Panc1 (cell line): Measurements from ENCODE around the gene ANKLE1. TPM values are rescaled to one million over a fixed set of nuclear protein-coding genes. Genes with fewer than 3 reads are reported as not detected.

Experiments
- ATAC-seq: fragments of 200-7000 bp; cut with Tn5 transposase; 2 replicates; pipeline ENCODE4 v1.9.1; 2020; ENCODE audit warnings: mild to moderate bottlenecking, moderate library complexity
- BruUV-seq: library from RNA; stranded (reverse); fragments of 400-500 nt; replicated peaks from 2 replicates; lab custom pipeline; 2021; lab: Mats Ljungman, UMichigan
- CTCF ChIA-PET: fragments of 300-600 bp; sonication (Branson Sonifier 250); formaldehyde crosslinking; loops from one replicate; lab custom pipeline; 2022; ENCODE audit warnings: antibody characterized with exemption; lab: Charles Lee
- POLR2A ChIA-PET: fragments of 300-600 bp; sonication (Branson Sonifier 250); formaldehyde crosslinking; loops from one replicate; lab custom pipeline; 2022; ENCODE audit warnings: antibody characterized with exemption; lab: Charles Lee
- DNase-seq: peaks from one replicate; pipeline ENCODE4 v3.0.0-alpha.2; 2010; ENCODE audit warnings: low read depth, low spot score
- H3K27ac ChIP-seq: 2 replicates; pipeline ENCODE4 v1.5.1; 2011; ENCODE audit warnings: mild to moderate bottlenecking, low read length, inconsistent platforms
- H3K27me3 ChIP-seq: fragments of 200-500 bp; sonication (Bioruptor generic); 2 replicates; pipeline ENCODE4 v1.6.0; 2014; ENCODE audit warnings: low read length, inconsistent platforms; ENCODE audit not compliant: control insufficient read depth, insufficient read depth
- H3K36me3 ChIP-seq: fragments of 200-500 bp; sonication (Bioruptor generic); 2 replicates; pipeline ENCODE4 v1.5.1; 2014; ENCODE audit warnings: inconsistent platforms, mild to moderate bottlenecking, low read length, moderate library complexity; ENCODE audit not compliant: control insufficient read depth, insufficient read depth
- H3K4me1 ChIP-seq: 2 replicates; pipeline ENCODE4 v1.5.1; 2011; ENCODE audit warnings: inconsistent platforms, mild to moderate bottlenecking, low read length, moderate library complexity; ENCODE audit not compliant: control insufficient read depth, insufficient read depth
- H3K4me3 ChIP-seq, 2 experiments: 2 replicates each; pipeline ENCODE4 v1.5.1; 2011 to 2012; ENCODE audit warnings: low read depth in 2 of 2, low read length in 2 of 2, mild to moderate bottlenecking in 2 of 2, inconsistent platforms in 1 of 2, moderate library complexity in 1 of 2
- H3K9me3 ChIP-seq: fragments of 200-500 bp; sonication (Bioruptor generic); 2 replicates; pipeline ENCODE4 v1.5.1; 2014; ENCODE audit warnings: low read depth, mild to moderate bottlenecking, inconsistent platforms, low read length, moderate library complexity; ENCODE audit not compliant: control insufficient read depth, insufficient read depth
- POLR2AphosphoS5 ChIP-seq: IDR thresholded peaks from 2 replicates; pipeline ENCODE4 v1.6.1; 2012; ENCODE audit warnings: mild to moderate bottlenecking, low read depth, low read length, moderate library complexity
- SIN3A ChIP-seq: IDR thresholded peaks from 2 replicates; pipeline ENCODE4 v1.6.1; 2012; ENCODE audit warnings: low read depth, mild to moderate bottlenecking, low read length, moderate library complexity, borderline replicate concordance; ENCODE audit not compliant: insufficient read depth
- TCF7L2 ChIP-seq: IDR thresholded peaks from 2 replicates; pipeline ENCODE4 v1.6.1; 2011; ENCODE audit warnings: mild to moderate bottlenecking, low read depth, low read length, inconsistent platforms
- in situ Hi-C: cut with HindIII; loops from 2 replicates; pipeline ENCODE4 v1.10.0; 2016; ENCODE audit warnings: low sequenced_read_pairs, low pct_unique_long_range_greater_than_20kb
- intact Hi-C: fragments of 100-400 bp; cut with micrococcal nuclease; formaldehyde crosslinking; loops from one replicate; pipeline ENCODE4 v1.10.0; 2022; ENCODE audit not compliant: unreplicated experiment
- total RNA-seq: library from RNA; stranded (reverse); gene quantifications from one replicate; pipeline ENCODE4 v1.2.1, GENCODE V29; 2021; ENCODE audit not compliant: unreplicated experiment
- TF ChIP-seq, protein P1 (sequence below): fragments of 450-650 bp; IDR thresholded peaks from 2 replicates; pipeline ENCODE4 v1.5.1; 2017; ENCODE audit warnings: mild to moderate bottlenecking
- TF ChIP-seq, protein P2 (sequence below), 2 experiments: IDR thresholded peaks; 2 replicates each; pipeline ENCODE4 v1.6.1; 2011 to 2012; ENCODE audit warnings: low read depth in 2 of 2, control low read depth in 1 of 2, low read length in 1 of 2, mild to moderate bottlenecking in 1 of 2, moderate library complexity in 1 of 2; ENCODE audit not compliant: insufficient read depth in 1 of 2

The ANKLE1 gene
- total RNA-seq, 1 experiment from 2014 or later = 1.1 TPM

DNA sequence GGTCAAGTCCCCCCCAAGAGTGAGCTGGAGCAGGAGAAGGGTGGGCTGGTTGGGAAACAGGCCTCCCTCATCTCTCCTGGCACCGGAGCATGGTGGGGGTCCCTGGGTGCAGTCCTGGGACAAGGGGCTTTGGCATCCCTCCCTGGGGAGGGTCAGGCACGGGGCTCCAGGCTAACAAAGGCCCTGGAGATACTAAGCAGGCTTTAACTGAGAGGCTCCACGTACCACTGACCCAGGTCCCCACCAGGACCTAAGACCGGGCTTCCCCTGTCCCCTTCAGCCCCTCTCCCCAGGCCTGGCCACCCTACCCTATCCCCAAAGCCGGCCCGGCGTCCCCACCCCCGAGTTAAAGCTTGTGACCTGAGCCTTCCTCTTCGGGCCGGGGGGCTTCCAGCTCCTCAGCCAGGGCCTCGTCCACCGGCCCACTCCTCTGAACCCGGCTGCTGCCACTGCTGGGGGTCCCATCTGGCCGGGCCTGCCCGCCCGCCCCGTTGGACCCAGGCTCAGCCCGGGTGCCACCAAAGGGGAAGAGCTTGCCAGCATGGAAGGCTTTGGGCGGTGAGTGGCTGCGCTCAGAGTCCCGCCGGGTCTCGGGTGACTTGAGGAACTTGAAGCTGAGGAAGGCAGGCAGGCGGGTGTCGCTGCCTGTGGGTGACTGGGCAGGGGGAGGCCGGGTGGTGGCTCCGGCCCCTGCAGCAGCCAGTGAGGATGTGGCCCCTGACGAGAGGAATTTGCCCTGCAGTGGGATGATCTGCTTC is 42.8 kb downstream of the ANKLE1 start:
- H3K4me3 ChIP-seq = no peak overlapping the region
- no peaks in the 10 kb centered on the region for H3K9me3 ChIP-seq
- no peak overlapping the region for H3K27ac ChIP-seq
- no peaks in the 10 kb centered on the region for H3K4me1 ChIP-seq
- TF ChIP-seq, protein P1, sequence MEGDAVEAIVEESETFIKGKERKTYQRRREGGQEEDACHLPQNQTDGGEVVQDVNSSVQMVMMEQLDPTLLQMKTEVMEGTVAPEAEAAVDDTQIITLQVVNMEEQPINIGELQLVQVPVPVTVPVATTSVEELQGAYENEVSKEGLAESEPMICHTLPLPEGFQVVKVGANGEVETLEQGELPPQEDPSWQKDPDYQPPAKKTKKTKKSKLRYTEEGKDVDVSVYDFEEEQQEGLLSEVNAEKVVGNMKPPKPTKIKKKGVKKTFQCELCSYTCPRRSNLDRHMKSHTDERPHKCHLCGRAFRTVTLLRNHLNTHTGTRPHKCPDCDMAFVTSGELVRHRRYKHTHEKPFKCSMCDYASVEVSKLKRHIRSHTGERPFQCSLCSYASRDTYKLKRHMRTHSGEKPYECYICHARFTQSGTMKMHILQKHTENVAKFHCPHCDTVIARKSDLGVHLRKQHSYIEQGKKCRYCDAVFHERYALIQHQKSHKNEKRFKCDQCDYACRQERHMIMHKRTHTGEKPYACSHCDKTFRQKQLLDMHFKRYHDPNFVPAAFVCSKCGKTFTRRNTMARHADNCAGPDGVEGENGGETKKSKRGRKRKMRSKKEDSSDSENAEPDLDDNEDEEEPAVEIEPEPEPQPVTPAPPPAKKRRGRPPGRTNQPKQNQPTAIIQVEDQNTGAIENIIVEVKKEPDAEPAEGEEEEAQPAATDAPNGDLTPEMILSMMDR = no peak
- TF ChIP-seq TCF7L2 (no peak), POLR2AphosphoS5 (no peak), SIN3A (no peak)
- TF ChIP-seq, protein P2, sequence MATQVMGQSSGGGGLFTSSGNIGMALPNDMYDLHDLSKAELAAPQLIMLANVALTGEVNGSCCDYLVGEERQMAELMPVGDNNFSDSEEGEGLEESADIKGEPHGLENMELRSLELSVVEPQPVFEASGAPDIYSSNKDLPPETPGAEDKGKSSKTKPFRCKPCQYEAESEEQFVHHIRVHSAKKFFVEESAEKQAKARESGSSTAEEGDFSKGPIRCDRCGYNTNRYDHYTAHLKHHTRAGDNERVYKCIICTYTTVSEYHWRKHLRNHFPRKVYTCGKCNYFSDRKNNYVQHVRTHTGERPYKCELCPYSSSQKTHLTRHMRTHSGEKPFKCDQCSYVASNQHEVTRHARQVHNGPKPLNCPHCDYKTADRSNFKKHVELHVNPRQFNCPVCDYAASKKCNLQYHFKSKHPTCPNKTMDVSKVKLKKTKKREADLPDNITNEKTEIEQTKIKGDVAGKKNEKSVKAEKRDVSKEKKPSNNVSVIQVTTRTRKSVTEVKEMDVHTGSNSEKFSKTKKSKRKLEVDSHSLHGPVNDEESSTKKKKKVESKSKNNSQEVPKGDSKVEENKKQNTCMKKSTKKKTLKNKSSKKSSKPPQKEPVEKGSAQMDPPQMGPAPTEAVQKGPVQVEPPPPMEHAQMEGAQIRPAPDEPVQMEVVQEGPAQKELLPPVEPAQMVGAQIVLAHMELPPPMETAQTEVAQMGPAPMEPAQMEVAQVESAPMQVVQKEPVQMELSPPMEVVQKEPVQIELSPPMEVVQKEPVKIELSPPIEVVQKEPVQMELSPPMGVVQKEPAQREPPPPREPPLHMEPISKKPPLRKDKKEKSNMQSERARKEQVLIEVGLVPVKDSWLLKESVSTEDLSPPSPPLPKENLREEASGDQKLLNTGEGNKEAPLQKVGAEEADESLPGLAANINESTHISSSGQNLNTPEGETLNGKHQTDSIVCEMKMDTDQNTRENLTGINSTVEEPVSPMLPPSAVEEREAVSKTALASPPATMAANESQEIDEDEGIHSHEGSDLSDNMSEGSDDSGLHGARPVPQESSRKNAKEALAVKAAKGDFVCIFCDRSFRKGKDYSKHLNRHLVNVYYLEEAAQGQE (IDR thresholded peaks at IDR 0.05; ENCODE audit: insufficient read depth in 1 of 2, low read depth in 2 of 2, low read length in 1 of 2) = no peak
- in situ Hi-C loops (no loop called here), intact Hi-C loops (no loop called here)
- no peaks in the 10 kb centered on the region for H3K27me3 ChIP-seq
- ChIA-PET POLR2A (no interaction called here), CTCF (no interaction called here)
- BruUV-seq = no TSS peak
- DNase-seq = no peak
- ATAC-seq = no peak
- H3K36me3 ChIP-seq = no peaks in the 10 kb centered on the region; the same call in 1 of the 2 replicates

DNA sequence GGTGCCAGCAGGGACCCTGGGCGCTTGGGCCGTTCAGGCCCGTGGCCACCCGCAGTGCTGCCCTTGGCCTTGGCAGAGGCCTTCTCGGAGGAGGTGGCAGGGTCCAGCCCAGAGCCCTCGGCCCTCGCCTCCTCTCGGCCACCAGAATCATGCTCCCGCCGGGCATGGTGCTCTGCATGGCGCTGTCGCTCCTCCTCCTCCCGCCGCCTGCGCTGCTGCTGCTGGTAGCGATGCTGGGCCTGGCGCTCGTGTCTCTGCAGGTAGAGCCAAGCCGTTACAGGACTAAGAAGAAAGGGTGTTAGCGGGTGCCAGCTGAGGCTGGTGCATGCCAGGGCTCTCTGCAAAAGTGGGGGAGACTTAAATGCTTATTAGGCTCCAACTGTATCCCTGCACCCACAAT is 43.4 kb downstream of the ANKLE1 start:
- Histone ChIP-seq H3K4me1 (no peaks in the 10 kb centered on the region), H3K27ac (no peak overlapping the region), H3K36me3 (no peaks in the 10 kb centered on the region; the same call in 1 of the 2 replicates), H3K9me3 (no peaks in the 10 kb centered on the region), H3K27me3 (no peaks in the 10 kb centered on the region), H3K4me3 (no peak overlapping the region)
- CTCF ChIA-PET = no interaction called here
- ATAC-seq = no peak
- no TSS peak for BruUV-seq
- DNase-seq = no peak
- no peak for TF ChIP-seq TCF7L2
- TF ChIP-seq, protein P2 (IDR thresholded peaks at IDR 0.05; ENCODE audit: insufficient read depth in 1 of 2, low read depth in 2 of 2, low read length in 1 of 2) = no peak
- TF ChIP-seq POLR2AphosphoS5 = no peak
- TF ChIP-seq, protein P1 = no peak
- no peak for TF ChIP-seq SIN3A
- in situ Hi-C loops = no loop called here
- POLR2A ChIA-PET = no interaction called here
- intact Hi-C loops = no loop called here
